H9 (cell line): Measurements from ENCODE around the gene GHRL. TPM values are rescaled to one million over a fixed set of nuclear protein-coding genes. Genes with fewer than 3 reads are reported as not detected.

Source experiments
- DNase-seq: peaks from one replicate; pipeline ENCODE4 v3.0.0-alpha.2; 2017
- H2AFZ ChIP-seq: one replicate; pipeline ENCODE4 v1.6.1; 2013; ENCODE audit warnings: mild to moderate bottlenecking, low read length, control low read depth, moderate library complexity
- H2AK5ac ChIP-seq: 2 replicates; pipeline ENCODE4 v1.6.1; 2013; ENCODE audit warnings: low read length, control low read depth, mixed read lengths; ENCODE audit not compliant: insufficient read length
- H2BK120ac ChIP-seq: one replicate; pipeline ENCODE4 v1.6.1; 2013; ENCODE audit warnings: low read depth, mild to moderate bottlenecking, low read length, control low read depth, inconsistent platforms; ENCODE audit not compliant: poor library complexity, severe bottlenecking
- H2BK12ac ChIP-seq: 2 replicates; pipeline ENCODE4 v1.6.1; 2013; ENCODE audit warnings: low read length, control low read depth, mixed read lengths, low read depth; ENCODE audit not compliant: insufficient read length
- H2BK15ac ChIP-seq: 2 replicates; pipeline ENCODE4 v1.6.1; 2013; ENCODE audit warnings: low read depth, low read length, control low read depth
- H2BK20ac ChIP-seq: one replicate; pipeline ENCODE4 v1.6.1; 2013; ENCODE audit warnings: low read depth, mild to moderate bottlenecking, low read length, control low read depth, inconsistent platforms; ENCODE audit not compliant: poor library complexity, severe bottlenecking
- H2BK5ac ChIP-seq: 2 replicates; pipeline ENCODE4 v1.6.1; 2013; ENCODE audit warnings: low read length, control low read depth, mixed read lengths; ENCODE audit not compliant: insufficient read length
- H3K14ac ChIP-seq: 2 replicates; pipeline ENCODE4 v1.6.1; 2013; ENCODE audit warnings: low read length, control low read depth; ENCODE audit not compliant: insufficient read depth
- H3K18ac ChIP-seq: 2 replicates; pipeline ENCODE4 v1.6.1; 2013; ENCODE audit warnings: low read depth, mild to moderate bottlenecking, mixed read lengths, low read length, control low read depth; ENCODE audit not compliant: insufficient read length
- H3K23ac ChIP-seq: 2 replicates; pipeline ENCODE4 v1.6.1; 2013; ENCODE audit warnings: low read length, control low read depth, mixed read lengths, low read depth; ENCODE audit not compliant: insufficient read length
- H3K23me2 ChIP-seq: 2 replicates; pipeline ENCODE4 v1.6.1; 2013; ENCODE audit warnings: low read depth, mild to moderate bottlenecking, mixed read lengths, low read length, control low read depth; ENCODE audit not compliant: insufficient read length, poor library complexity, severe bottlenecking
- H3K27ac ChIP-seq: 2 replicates; pipeline ENCODE4 v1.5.1; 2013; ENCODE audit warnings: low read length, control low read depth, mixed read lengths, low read depth; ENCODE audit not compliant: insufficient read length
- H3K27me3 ChIP-seq: 2 replicates; pipeline ENCODE4 v1.6.1; 2013; ENCODE audit warnings: low read length, control low read depth, inconsistent platforms; ENCODE audit not compliant: insufficient read depth
- H3K4ac ChIP-seq: 2 replicates; pipeline ENCODE4 v1.6.1; 2013; ENCODE audit warnings: low read depth, mild to moderate bottlenecking, control low read depth, inconsistent platforms, low read length, moderate library complexity
- H3K4me1 ChIP-seq: 2 replicates; pipeline ENCODE4 v1.6.1; 2013; ENCODE audit warnings: low read length, control low read depth, inconsistent platforms; ENCODE audit not compliant: insufficient read depth
- H3K4me2 ChIP-seq: 2 replicates; pipeline ENCODE4 v1.6.1; 2013; ENCODE audit warnings: low read length, control low read depth, mixed read lengths; ENCODE audit not compliant: insufficient read length, insufficient read depth
- H3K56ac ChIP-seq: 2 replicates; pipeline ENCODE4 v1.6.1; 2013; ENCODE audit warnings: low read depth, mild to moderate bottlenecking, mixed read lengths, low read length, control low read depth; ENCODE audit not compliant: insufficient read length
- H3K79me1 ChIP-seq: 2 replicates; pipeline ENCODE4 v1.6.1; 2013; ENCODE audit warnings: low read depth, mild to moderate bottlenecking, moderate library complexity, low read length, control low read depth, inconsistent platforms; ENCODE audit not compliant: insufficient read depth, poor library complexity, severe bottlenecking
- H3K79me2 ChIP-seq: 2 replicates; pipeline ENCODE4 v1.6.1; 2013; ENCODE audit warnings: low read length, control low read depth, inconsistent platforms; ENCODE audit not compliant: insufficient read depth
- H3K9ac ChIP-seq: 2 replicates; pipeline ENCODE4 v1.6.1; 2013; ENCODE audit warnings: low read length, control low read depth, mixed read lengths; ENCODE audit not compliant: insufficient read length; ENCODE audit errors: extremely low read depth
- H3K9me3 ChIP-seq: one replicate; pipeline ENCODE4 v1.6.1; 2013; ENCODE audit warnings: low read depth, low read length, inconsistent platforms; ENCODE audit not compliant: control insufficient read depth
- H3T11ph ChIP-seq: one replicate; pipeline ENCODE4 v1.6.1; 2013; ENCODE audit warnings: mild to moderate bottlenecking, low read length, control low read depth, inconsistent platforms
- H4K20me1 ChIP-seq: one replicate; pipeline ENCODE4 v1.6.1; 2013; ENCODE audit not compliant: control insufficient read depth, insufficient read length, insufficient read depth
- H4K5ac ChIP-seq: 2 replicates; pipeline ENCODE4 v1.6.1; 2013; ENCODE audit warnings: low read depth, mild to moderate bottlenecking, mixed read lengths, low read length, control low read depth; ENCODE audit not compliant: insufficient read length
- H4K8ac ChIP-seq: replicated peaks from 2 replicates; pipeline ENCODE4 v1.6.1; 2013; ENCODE audit warnings: low read length, control low read depth, mixed read lengths, low read depth; ENCODE audit not compliant: insufficient read length
- H4K91ac ChIP-seq: 2 replicates; pipeline ENCODE4 v1.6.1; 2013; ENCODE audit warnings: low read depth, mild to moderate bottlenecking, moderate library complexity, mixed read lengths, low read length, control low read depth; ENCODE audit not compliant: insufficient read length
- H3K27ac Mint-ChIP-seq, 3 experiments: 2 replicates in 2 of 3; 3 replicates in 1 of 3; pipeline ENCODE4 v1.8.0; 2020 to 2021; ENCODE audit warnings: mixed read lengths in 3 of 3, mild to moderate bottlenecking in 1 of 3, moderate library complexity in 1 of 3
- H3K27me3 Mint-ChIP-seq: 2 replicates; pipeline ENCODE4 v1.8.0; 2021; ENCODE audit warnings: low read depth, mild to moderate bottlenecking, moderate library complexity, mixed read lengths
- H3K36me3 Mint-ChIP-seq, 3 experiments: 2 replicates in 2 of 3; 3 replicates in 1 of 3; pipeline ENCODE4 v1.8.0; 2020 to 2021; ENCODE audit warnings: low read depth in 3 of 3, mixed read lengths in 3 of 3; ENCODE audit not compliant: insufficient read depth in 1 of 3
- H3K4me1 Mint-ChIP-seq, 2 experiments: 2 replicates each; pipeline ENCODE4 v1.8.0; 2020; ENCODE audit warnings: mixed read lengths in 2 of 2
- H3K4me3 Mint-ChIP-seq, 2 experiments: 2 replicates in 1 of 2; 3 replicates in 1 of 2; pipeline ENCODE4 v1.8.0; 2020 to 2021; ENCODE audit warnings: mild to moderate bottlenecking in 2 of 2, mixed read lengths in 2 of 2, moderate library complexity in 1 of 2
- H3K9me3 Mint-ChIP-seq, 2 experiments: 2 replicates in 1 of 2; 3 replicates in 1 of 2; pipeline ENCODE4 v1.8.0; 2020; ENCODE audit warnings: mild to moderate bottlenecking in 2 of 2, mixed read lengths in 2 of 2, moderate library complexity in 1 of 2
- CTCF ChIP-seq: fragments of 200-600 bp; sonication (generic); conservative IDR thresholded peaks from 3 replicates; pipeline ENCODE4 v1.8.0; 2021; ENCODE audit warnings: antibody characterized with exemption, mild to moderate bottlenecking
- WGBS: extraction: QIAGEN DNeasy Blood & Tissue Kit; methylation state at CpG from one replicate; pipeline ENCODE4 v1.1.7; 2013; ENCODE audit warnings: missing lambda C conversion rate, low lambda C conversion rate, mixed read lengths; ENCODE audit not compliant: insufficient read length; ENCODE audit errors: extremely low coverage; 5-methylcytosine and 5-hydroxymethylcytosine counted together
- total RNA-seq: library from RNA; stranded (reverse); gene quantifications from 2 replicates; pipeline ENCODE4 v1.2.1, GENCODE V29; 2021

GHRL gene
- total RNA-seq, 1 experiment from 2014 or later, result 1.3 TPM

- H3K27ac ChIP-seq, result no peak overlapping the region
- peaks cover 67% of the 10 kb centered on the region for H3K27me3 Mint-ChIP-seq
- no peak overlapping the region for H4K5ac ChIP-seq
- no peaks in the 10 kb centered on the region for H3K79me1 ChIP-seq
- H3K4ac ChIP-seq, result no peak overlapping the region
- H2AK5ac ChIP-seq, result no peak overlapping the region
- H3K23ac ChIP-seq, result no peak overlapping the region
- no peaks in the 10 kb centered on the region for H3K79me2 ChIP-seq
- H3K4me3 Mint-ChIP-seq, result no peak overlapping the region
- H3K14ac ChIP-seq, result no peak overlapping the region
- WGBS, result no CpG with 5 or more reads among the region's 10 CpGs
- no peak for DNase-seq
- H2BK120ac ChIP-seq, result no peak overlapping the region
- no peak overlapping the region for H2BK20ac ChIP-seq
- no peak overlapping the region for H2AFZ ChIP-seq
- no peak overlapping the region for H4K8ac ChIP-seq
- no peaks in the 10 kb centered on the region for H3K9me3 Mint-ChIP-seq
- peaks cover 4 to 8% of the 10 kb centered on the region in 2 experiments; a peak in 3 of 4 replicates for H3K4me1 Mint-ChIP-seq
- no peaks in the 10 kb centered on the region for H4K20me1 ChIP-seq
- no peaks in the 10 kb centered on the region for H3K9me3 ChIP-seq
- TF ChIP-seq CTCF, result no peak
- no peak overlapping the region for H3K4me2 ChIP-seq
- H2BK15ac ChIP-seq, result no peak overlapping the region
- no peak overlapping the region for H3K56ac ChIP-seq
- H3T11ph ChIP-seq, result no peak overlapping the region
- H3K36me3 Mint-ChIP-seq, result no peaks in the 10 kb centered on the region
- H3K27me3 ChIP-seq, result no peaks in the 10 kb centered on the region
- H2BK12ac ChIP-seq, result no peak overlapping the region
- no peaks in the 10 kb centered on the region for H3K23me2 ChIP-seq
- H4K91ac ChIP-seq, result no peak overlapping the region
- H2BK5ac ChIP-seq, result no peak overlapping the region
- H3K9ac ChIP-seq, result no peak overlapping the region
- H3K4me1 ChIP-seq, result no peaks in the 10 kb centered on the region
- H3K27ac Mint-ChIP-seq, result no peak overlapping the region
- no peak overlapping the region for H3K18ac ChIP-seq
Measured at GRCh38 chr3:10327592-10327991, 34.8 kb upstream of the GHRL start.
